Fibroblast of villous mesenchyme (primary cell): ENCODE measurements around the gene PDZD8. TPM values are rescaled to one million over a fixed set of nuclear protein-coding genes. Genes with fewer than 3 reads are reported as not detected.

Experiments
- DNase-seq: peaks from one replicate; pipeline ENCODE4 v3.0.0-alpha.2; 2010; ENCODE audit warnings: low read depth
- H3K4me3 ChIP-seq: 2 replicates; pipeline ENCODE4 v1.5.1; 2011; ENCODE audit warnings: low read depth, mild to moderate bottlenecking, low read length
- CTCF ChIP-seq: IDR thresholded peaks from 2 replicates; pipeline ENCODE4 v1.5.1; 2012; ENCODE audit warnings: low read depth, mild to moderate bottlenecking, low read length; ENCODE audit not compliant: insufficient read depth
- total RNA-seq: library from RNA; depleted of rRNA; stranded (reverse); fragments of >200 nt; gene quantifications from 2 replicates; pipeline ENCODE4 v1.2.3, GENCODE V29; 2012

The PDZD8 gene
- total RNA-seq, 1 donor, result 37.1 TPM

GRCh38 chr10:117246997-117247671, 128.1 kb downstream of the PDZD8 start:
- no peak for TF ChIP-seq CTCF
- DNase-seq, result no peak
- no peak overlapping the region for H3K4me3 ChIP-seq

- no peak overlapping the region for H3K4me3 ChIP-seq
- TF ChIP-seq CTCF, result no peak
- DNase-seq, result no peak
Observed at GRCh38 chr10:117242463-117242832, 132.8 kb downstream of the PDZD8 start.

- no peak for TF ChIP-seq CTCF
- H3K4me3 ChIP-seq, result no peak overlapping the region
- peak; percentile 5 for DNase-seq
Observed at GRCh38 chr10:117241541-117242462, 133.4 kb downstream of the PDZD8 start.

- TF ChIP-seq CTCF, result no peak
Observed at GRCh38 chr10:117240621-117241529, 134.4 kb downstream of the PDZD8 start, which contains the start of gene SLC18A2. Gene SLC18A2 (plus strand): TSS chr10:117241114. CDS start chr10:117241694, 580 bp downstream.

GRCh38 chr10:117239721-117240620, 135.3 kb downstream of the PDZD8 start:
- no peak for TF ChIP-seq CTCF
- no peak overlapping the region for H3K4me3 ChIP-seq
- DNase-seq, result no peak

More at GRCh38 chr10:117240621-117241529, 134.4 kb downstream of the PDZD8 start, which contains the start of gene SLC18A2:
- no peak within 1 kb of the TSS for H3K4me3 ChIP-seq
- DNase-seq, result no peak

GRCh38 chr10:117239051-117239450, 136.2 kb downstream of the PDZD8 start:
- no peak for DNase-seq
- no peak for TF ChIP-seq CTCF
- no peak overlapping the region for H3K4me3 ChIP-seq
